ENCODE measurements around the gene BRAF. TPM values are rescaled to one million over a fixed set of nuclear protein-coding genes. Genes with fewer than 3 reads are reported as not detected.
"Not testable (repeated sequence)": the region's sequence is repeated elsewhere in the genome, so short reads cannot be mapped to it uniquely, and the experiment has no call there.

The BRAF gene
- total and polyA plus RNA-seq, 2 of the 8 experiments (the other 6 are each of a cell fraction or from before 2014, with no cell fraction given), result 11.4 to 32.6 TPM

- H2BK12ac ChIP-seq (ENCODE audit: low read depth, low read length); H4K91ac ChIP-seq (replicated peaks; ENCODE audit: insufficient read length, low read length); H3K4me1 ChIP-seq (replicated peaks in 1 of 4; ENCODE audit: control insufficient read depth in 3 of 4, insufficient read depth in 4 of 4, low read length in 3 of 4); H2BK120ac ChIP-seq (replicated peaks; ENCODE audit: low read depth, low read length); FAIRE-seq; H3K79me1 ChIP-seq (ENCODE audit: low read depth, low read length); H3K4me2 ChIP-seq (ENCODE audit: insufficient read depth in 1 of 2, low read depth in 2 of 2, low read length in 2 of 2); H3K9ac ChIP-seq (replicated peaks in 1 of 4; ENCODE audit: extremely low read depth in 1 of 4, low read depth in 3 of 4, low read length in 3 of 4); POLR2A ChIA-PET (ENCODE audit: partially characterized antibody); DNase-seq (ENCODE audit: low read depth in 1 of 2, low spot score in 2 of 2); H3K4ac ChIP-seq (replicated peaks; ENCODE audit: insufficient read length, low read depth, low read length); H3K36me3 ChIP-seq (ENCODE audit: control insufficient read depth in 2 of 4, insufficient read depth in 4 of 4, low read length in 3 of 4); H3K18ac ChIP-seq (ENCODE audit: extremely low read depth, low read length); H3K14ac ChIP-seq (ENCODE audit: insufficient read length); H2BK5ac ChIP-seq (ENCODE audit: low read depth, low read length); H3K23ac ChIP-seq (ENCODE audit: insufficient read length); H3K27ac ChIP-seq (ENCODE audit: low read depth, low read length); H3K27me3 ChIP-seq (replicated peaks in 1 of 4; ENCODE audit: control insufficient read depth in 3 of 4, extremely low read depth in 1 of 4, insufficient read depth in 3 of 4, low read length in 3 of 4); H3K56ac ChIP-seq (replicated peaks; ENCODE audit: insufficient read length, low read depth, low read length); CTCF ChIA-PET (ENCODE audit: partially characterized antibody); H4K8ac ChIP-seq (ENCODE audit: extremely low read depth, insufficient read depth, low read length); H4K20me1 ChIP-seq (replicated peaks in 1 of 2; ENCODE audit: control insufficient read depth in 1 of 2, insufficient read depth in 2 of 2, low read length in 2 of 2); H3K9me3 ChIP-seq (ENCODE audit: insufficient read depth in 2 of 2, low read depth in 1 of 2, low read length in 1 of 2); H3K23me2 ChIP-seq (ENCODE audit: low read depth, low read length); H2BK15ac ChIP-seq (ENCODE audit: low read length); H2AK5ac ChIP-seq (ENCODE audit: low read depth, low read length); H4K5ac ChIP-seq (ENCODE audit: insufficient read length, low read depth, low read length); H3K79me2 ChIP-seq (ENCODE audit: control insufficient read depth in 1 of 2, insufficient read depth in 2 of 2, low read length in 2 of 2); H2AFZ ChIP-seq (ENCODE audit: low read length); H2BK20ac ChIP-seq (ENCODE audit: low read length); H3K4me3 ChIP-seq (ENCODE audit: extremely low read depth in 1 of 4, insufficient read depth in 2 of 4, low read depth in 3 of 4, low read length in 4 of 4): not testable (repeated sequence)
- 90% methylated on average over 5 of the region's 5 CpGs; no CpG with 5 or more reads in 1 of the 2 experiments for WGBS, 2 experiments (ENCODE audit: extremely low coverage in 1 of 2, insufficient coverage in 1 of 2, insufficient read length in 1 of 2, insufficient replicate concordance in 2 of 2, low coverage in 1 of 2, low lambda C conversion rate in 2 of 2, missing lambda C conversion rate in 1 of 2)
These were observed 17.5 kb upstream of the BRAF start for GRCh38 chr7:140942242-140942641.
